Lung (tissue), 16 donors: ENCODE results near the gene CYP24A1. TPM values are rescaled to one million over a fixed set of nuclear protein-coding genes. Genes with fewer than 3 reads are reported as not detected.

Experiments
- ATAC-seq: fragments of 200-7000 bp; cut with Tn5 transposase; one replicate; pipeline ENCODE4 v1.9.1; 2020; ENCODE audit warnings: moderate number of reproducible peaks; ENCODE audit not compliant: insufficient read depth, low FRiP score
- DNase-seq, 3 donors: peaks; one replicate each; pipeline ENCODE4 v3.0.0-alpha.2; 2013 to 2017
- H3K27ac ChIP-seq, 2 donors: one replicate each; pipeline ENCODE4 v1.5.1; 2013; ENCODE audit warnings: mild to moderate bottlenecking in 2 of 2, moderate library complexity in 2 of 2, control low read depth in 1 of 2, inconsistent platforms in 1 of 2, low read depth in 1 of 2, low read length in 1 of 2
- H3K27me3 ChIP-seq, 3 donors: one replicate each; pipeline ENCODE4 v1.5.1; 2013; ENCODE audit warnings: low read length in 2 of 3; ENCODE audit not compliant: control insufficient read depth in 3 of 3, insufficient read depth in 3 of 3
- H3K36me3 ChIP-seq, 4 donors: one replicate each; pipeline ENCODE4 v1.5.1; 2013; ENCODE audit warnings: low read length in 4 of 4, mild to moderate bottlenecking in 1 of 4, moderate library complexity in 1 of 4; ENCODE audit not compliant: control insufficient read depth in 4 of 4, insufficient read depth in 4 of 4
- H3K4me1 ChIP-seq, 5 donors: one replicate each; pipeline ENCODE4 v1.5.1; 2013; ENCODE audit warnings: low read length in 5 of 5, mild to moderate bottlenecking in 2 of 5, moderate library complexity in 1 of 5; ENCODE audit not compliant: control insufficient read depth in 5 of 5, insufficient read depth in 5 of 5
- H3K4me3 ChIP-seq: one replicate; pipeline ENCODE4 v1.5.1; 2013; ENCODE audit warnings: mild to moderate bottlenecking, control low read depth, moderate library complexity
- H3K9ac ChIP-seq, 2 donors: one replicate each; pipeline ENCODE4 v1.5.1; 2013; ENCODE audit warnings: low read length in 2 of 2, control low read depth in 1 of 2; ENCODE audit not compliant: insufficient read depth in 1 of 2
- H3K9me3 ChIP-seq, 4 donors: one replicate each; pipeline ENCODE4 v1.5.1; 2013; ENCODE audit warnings: low read length in 3 of 4, mild to moderate bottlenecking in 1 of 4, moderate library complexity in 1 of 4; ENCODE audit not compliant: control insufficient read depth in 4 of 4, insufficient read depth in 3 of 4
- WGBS, 2 donors: extraction: QIAGEN DNeasy Blood & Tissue Kit; methylation state at CpG; one replicate each; pipeline ENCODE4 v1.1.7; 2013; 5-methylcytosine and 5-hydroxymethylcytosine counted together
- long read RNA-seq, 5 donors: transcript quantifications; one replicate each; lab custom pipeline, GENCODE V29; 2026
- polyA plus RNA-seq, 2 donors: library from polyadenylated mRNA; stranded (reverse); fragments of 200-250 nt; gene quantifications; one replicate each; pipeline ENCODE4 v1.2.1, GENCODE V29; 2013
- total RNA-seq, 2 donors: library from RNA; depleted of rRNA in 1 of 2; stranded (reverse); fragments of >200 nt in 1 of 2; gene quantifications; one replicate each; pipeline ENCODE4 v1.2.1, GENCODE V29; 2014 to 2021
- TF ChIP-seq, protein P1 (sequence below): IDR thresholded peaks from 2 replicates; pipeline ENCODE4 v1.5.1; 2012; ENCODE audit warnings: mild to moderate bottlenecking; ENCODE audit errors: control extremely low read depth, extremely low read depth
- donor health status: control.
- donor health status: control.
- donor health status: Bipolar disorder and iron deficiency.
- donor health status: healthy.
- donor health status: DM: yes; HTN: yes; CAD: no.

The CYP24A1 gene
- total RNA-seq: 1 to 10 TPM in 1 of 2 donors, under 1 TPM in 1; 0.68 to 1.5 TPM
- polyA plus RNA-seq: 1 to 10 TPM in 1 of 2 donors, under 1 TPM in 1; 0.30 to 5.9 TPM
- long read RNA-seq, donor 1: 0 reads
- long read RNA-seq, donor 2: 0 reads
- long read RNA-seq, donor 3: 0 reads
- long read RNA-seq, donor 4: 0 reads
- long read RNA-seq, donor 5: 0 reads

DNA sequence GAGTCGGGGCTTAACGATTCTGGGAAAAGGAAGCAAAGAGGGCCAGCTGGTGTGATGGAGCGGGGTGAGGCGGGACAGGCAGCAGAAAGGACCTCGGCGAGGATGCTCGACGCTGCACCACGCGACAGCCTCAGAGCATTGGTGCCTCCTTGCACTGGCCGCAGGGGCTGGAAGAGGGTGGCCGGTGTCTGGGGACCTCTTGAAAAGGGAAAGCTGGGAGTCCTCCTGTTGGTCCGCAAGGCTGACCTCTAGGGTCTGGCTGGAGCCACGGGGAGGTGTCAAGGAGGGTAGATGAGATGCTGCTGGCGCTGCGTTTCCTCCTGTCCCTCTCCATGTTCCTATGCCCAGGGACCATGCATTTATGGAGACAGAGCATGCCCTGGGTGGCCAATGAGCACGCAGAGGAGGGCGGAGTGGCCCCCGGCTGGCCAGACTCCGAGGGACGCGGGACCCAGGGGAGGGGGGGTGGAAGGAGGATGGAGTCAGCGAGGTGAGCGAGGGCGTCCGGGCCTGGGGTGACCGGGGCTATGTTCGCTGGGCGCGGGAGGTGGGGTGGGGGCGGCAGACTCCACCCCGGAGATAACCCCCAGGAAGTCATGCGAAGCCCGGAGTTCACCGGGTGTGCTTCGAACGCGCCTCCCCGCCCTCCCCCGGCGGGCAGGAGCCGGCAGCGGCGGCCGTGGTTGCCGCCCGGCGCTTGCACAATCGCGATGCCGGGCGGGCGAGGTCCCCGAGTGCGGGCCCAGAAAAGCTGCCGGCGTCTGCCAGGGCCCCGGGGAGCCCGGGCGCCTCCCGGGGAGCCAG, at the start of gene CYP24A1:
Gene CYP24A1, minus strand, starts transcription at position 334 of the 804 bp plus-strand sequence. CDS start 407 bp downstream, outside the sequence.
- Histone ChIP-seq H3K9me3 (no peaks in the 10 kb centered on the region), H3K4me1 (peaks cover 0 to 29% (median 10%) of the 10 kb centered on the region in 5 donors), H3K9ac (no peak within 1 kb of the TSS), H3K27me3 (peaks cover 22 to 68% (median 68%) of the 10 kb centered on the region in 3 donors), H3K4me3 (no peak within 1 kb of the TSS), H3K36me3 (no peaks in the 10 kb centered on the region), H3K27ac (no peak within 1 kb of the TSS)
- DNase-seq (peak in 2 of 3 donors; percentile 23 to 31), ATAC-seq (peak; percentile 62)
- 3% methylated on average over 47 to 61 of the region's 61 CpGs for WGBS, 2 donors
- TF ChIP-seq, protein P1, sequence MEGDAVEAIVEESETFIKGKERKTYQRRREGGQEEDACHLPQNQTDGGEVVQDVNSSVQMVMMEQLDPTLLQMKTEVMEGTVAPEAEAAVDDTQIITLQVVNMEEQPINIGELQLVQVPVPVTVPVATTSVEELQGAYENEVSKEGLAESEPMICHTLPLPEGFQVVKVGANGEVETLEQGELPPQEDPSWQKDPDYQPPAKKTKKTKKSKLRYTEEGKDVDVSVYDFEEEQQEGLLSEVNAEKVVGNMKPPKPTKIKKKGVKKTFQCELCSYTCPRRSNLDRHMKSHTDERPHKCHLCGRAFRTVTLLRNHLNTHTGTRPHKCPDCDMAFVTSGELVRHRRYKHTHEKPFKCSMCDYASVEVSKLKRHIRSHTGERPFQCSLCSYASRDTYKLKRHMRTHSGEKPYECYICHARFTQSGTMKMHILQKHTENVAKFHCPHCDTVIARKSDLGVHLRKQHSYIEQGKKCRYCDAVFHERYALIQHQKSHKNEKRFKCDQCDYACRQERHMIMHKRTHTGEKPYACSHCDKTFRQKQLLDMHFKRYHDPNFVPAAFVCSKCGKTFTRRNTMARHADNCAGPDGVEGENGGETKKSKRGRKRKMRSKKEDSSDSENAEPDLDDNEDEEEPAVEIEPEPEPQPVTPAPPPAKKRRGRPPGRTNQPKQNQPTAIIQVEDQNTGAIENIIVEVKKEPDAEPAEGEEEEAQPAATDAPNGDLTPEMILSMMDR: no peak

DNA sequence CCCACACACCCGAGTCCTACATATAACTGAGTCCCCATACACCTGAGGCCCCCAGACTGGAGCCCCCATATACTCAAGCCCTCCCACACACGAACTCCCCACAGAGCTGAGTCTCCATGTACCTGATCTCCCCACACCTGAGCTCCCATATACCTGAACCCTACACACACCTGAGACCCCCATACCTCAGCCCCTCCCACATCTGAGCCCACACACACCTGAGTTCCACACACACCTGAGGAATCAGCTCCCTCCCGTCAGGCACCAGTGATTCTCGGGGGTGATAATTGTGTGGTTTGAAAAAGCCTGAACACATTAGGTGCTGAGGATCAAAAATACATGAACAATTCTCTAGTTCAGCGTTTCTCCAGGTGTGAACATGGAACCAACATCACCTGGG, 49.5 kb upstream of the CYP24A1 start:
- 84 to 89% methylated on average over 5 of the region's 5 CpGs for WGBS, 2 donors
- H3K9ac ChIP-seq: no peak overlapping the region
- no peak overlapping the region for H3K4me3 ChIP-seq
- H3K27me3 ChIP-seq: no peaks in the 10 kb centered on the region
- ATAC-seq (no peak), DNase-seq (no peak)
- peaks cover 0 to 4% (median 2%) of the 10 kb centered on the region in 5 donors for H3K4me1 ChIP-seq
- no peak overlapping the region for H3K27ac ChIP-seq
- TF ChIP-seq, protein P1: no peak
- H3K9me3 ChIP-seq: no peaks in the 10 kb centered on the region
- no peaks in the 10 kb centered on the region for H3K36me3 ChIP-seq

DNA sequence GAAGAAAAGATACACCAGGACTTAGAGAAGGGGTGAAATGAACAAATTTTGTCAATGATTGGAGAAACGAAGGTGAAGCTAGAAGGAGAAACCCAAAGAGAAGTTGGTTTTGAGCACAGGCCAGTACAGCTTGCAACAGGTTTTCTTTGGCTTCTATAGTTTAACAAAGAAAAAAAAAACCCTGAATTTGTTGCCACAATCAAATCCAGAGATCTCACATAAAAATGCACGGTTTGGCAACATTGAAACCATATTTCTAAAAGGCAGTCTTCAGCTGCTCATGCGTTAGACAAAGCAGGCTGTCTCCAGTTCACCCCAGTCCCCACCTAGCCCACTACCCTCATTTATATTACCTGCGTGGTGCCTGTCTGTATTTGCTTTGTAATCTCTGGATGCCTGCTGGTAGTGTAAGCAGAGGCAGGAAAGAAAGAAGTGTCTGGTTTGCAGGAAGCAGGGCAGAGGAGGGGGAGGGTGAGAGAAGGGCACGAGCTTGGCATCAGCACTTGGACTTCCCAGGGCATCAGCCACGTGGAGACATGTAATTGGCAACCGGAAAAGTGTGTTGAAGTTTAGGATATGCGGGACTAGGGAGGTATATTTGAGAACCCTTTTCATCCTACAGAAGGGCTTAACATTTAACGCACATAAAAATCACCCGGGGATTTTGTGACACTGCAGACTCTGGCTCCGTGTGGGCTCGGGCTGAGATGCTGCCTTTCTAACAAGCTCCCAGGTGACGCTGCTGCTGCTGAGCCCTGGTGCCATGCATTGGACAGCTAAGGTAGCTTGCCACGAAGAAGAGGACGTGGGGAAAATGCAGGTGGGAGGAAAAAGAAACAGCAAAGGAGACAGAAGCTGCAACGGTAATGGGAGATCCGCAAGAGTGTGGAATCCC, 48.5 kb upstream of the CYP24A1 start:
- H3K9me3 ChIP-seq: no peaks in the 10 kb centered on the region
- peaks cover 0 to 4% (median 0%) of the 10 kb centered on the region in 4 donors for H3K36me3 ChIP-seq
- H3K27ac ChIP-seq: no peak overlapping the region
- WGBS, 2 donors: 55 to 70% methylated on average over 17 of the region's 17 CpGs
- no peak overlapping the region for H3K9ac ChIP-seq
- TF ChIP-seq, protein P1: no peak
- ATAC-seq: no peak
- H3K4me3 ChIP-seq: no peak overlapping the region
- peaks cover 0 to 5% (median 3%) of the 10 kb centered on the region in 5 donors for H3K4me1 ChIP-seq
- no peak for DNase-seq
- no peaks in the 10 kb centered on the region for H3K27me3 ChIP-seq
